ENCODE results near the gene ATP9A. TPM values are rescaled to one million over a fixed set of nuclear protein-coding genes. Genes with fewer than 3 reads are reported as not detected.
"Not testable (repeated sequence)": the region's sequence is repeated elsewhere in the genome, so short reads cannot be mapped to it uniquely, and the experiment has no call there.

The ATP9A gene
- total RNA-seq, 1 experiment from 2014 or later, result 16.8 TPM

DNA sequence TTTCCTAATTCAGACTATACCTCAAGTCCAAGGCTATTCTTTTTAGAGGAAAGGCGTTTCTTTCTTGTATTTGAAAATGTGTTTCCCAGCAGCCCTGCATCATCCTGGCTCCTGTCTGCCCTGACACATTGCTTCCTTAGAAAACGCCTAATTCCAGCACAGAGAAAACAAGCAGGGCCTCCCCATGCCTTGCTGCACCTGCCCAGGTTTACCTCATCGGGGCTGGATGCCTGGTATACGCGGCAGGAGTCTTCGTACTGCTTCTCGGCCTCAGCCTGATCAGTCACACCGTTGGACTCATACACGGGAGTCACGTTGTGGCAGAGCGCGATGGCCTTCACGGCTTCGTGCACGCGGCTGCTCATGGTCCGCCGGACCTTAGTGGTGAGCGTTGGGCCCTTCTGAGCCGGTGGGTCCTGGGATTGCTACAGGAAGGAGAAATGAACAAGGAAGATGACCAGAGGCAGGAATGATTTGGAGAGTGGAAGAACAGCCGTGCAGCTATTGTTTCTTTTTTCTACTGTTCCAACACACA is 111.4 kb downstream of the ATP9A start (continued):
- TF ChIP-seq, protein P1, sequence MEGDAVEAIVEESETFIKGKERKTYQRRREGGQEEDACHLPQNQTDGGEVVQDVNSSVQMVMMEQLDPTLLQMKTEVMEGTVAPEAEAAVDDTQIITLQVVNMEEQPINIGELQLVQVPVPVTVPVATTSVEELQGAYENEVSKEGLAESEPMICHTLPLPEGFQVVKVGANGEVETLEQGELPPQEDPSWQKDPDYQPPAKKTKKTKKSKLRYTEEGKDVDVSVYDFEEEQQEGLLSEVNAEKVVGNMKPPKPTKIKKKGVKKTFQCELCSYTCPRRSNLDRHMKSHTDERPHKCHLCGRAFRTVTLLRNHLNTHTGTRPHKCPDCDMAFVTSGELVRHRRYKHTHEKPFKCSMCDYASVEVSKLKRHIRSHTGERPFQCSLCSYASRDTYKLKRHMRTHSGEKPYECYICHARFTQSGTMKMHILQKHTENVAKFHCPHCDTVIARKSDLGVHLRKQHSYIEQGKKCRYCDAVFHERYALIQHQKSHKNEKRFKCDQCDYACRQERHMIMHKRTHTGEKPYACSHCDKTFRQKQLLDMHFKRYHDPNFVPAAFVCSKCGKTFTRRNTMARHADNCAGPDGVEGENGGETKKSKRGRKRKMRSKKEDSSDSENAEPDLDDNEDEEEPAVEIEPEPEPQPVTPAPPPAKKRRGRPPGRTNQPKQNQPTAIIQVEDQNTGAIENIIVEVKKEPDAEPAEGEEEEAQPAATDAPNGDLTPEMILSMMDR (IDR thresholded peaks at IDR 0.05 in 2 of 3, conservative IDR thresholded peaks at IDR 0.05 in 1 of 3; ENCODE audit: borderline replicate concordance in 1 of 3, insufficient read depth in 1 of 3, low read depth in 2 of 3, low read length in 2 of 3), result no peak
- no peak for TF ChIP-seq ELF1 (IDR thresholded peaks at IDR 0.05; ENCODE audit: borderline replicate concordance, low read depth)
- TF ChIP-seq, protein P2, sequence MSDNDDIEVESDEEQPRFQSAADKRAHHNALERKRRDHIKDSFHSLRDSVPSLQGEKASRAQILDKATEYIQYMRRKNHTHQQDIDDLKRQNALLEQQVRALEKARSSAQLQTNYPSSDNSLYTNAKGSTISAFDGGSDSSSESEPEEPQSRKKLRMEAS (IDR thresholded peaks at IDR 0.05), result no peak
- TF ChIP-seq SIN3A (IDR thresholded peaks at IDR 0.05; ENCODE audit: low read depth), result no peak
- no peak for TF ChIP-seq EZH2phosphoT487 (IDR thresholded peaks at IDR 0.05; ENCODE audit: borderline replicate concordance)
- TF ChIP-seq ZNF274 (IDR thresholded peaks at IDR 0.05; ENCODE audit: low read depth, low read length), result no peak

DNA sequence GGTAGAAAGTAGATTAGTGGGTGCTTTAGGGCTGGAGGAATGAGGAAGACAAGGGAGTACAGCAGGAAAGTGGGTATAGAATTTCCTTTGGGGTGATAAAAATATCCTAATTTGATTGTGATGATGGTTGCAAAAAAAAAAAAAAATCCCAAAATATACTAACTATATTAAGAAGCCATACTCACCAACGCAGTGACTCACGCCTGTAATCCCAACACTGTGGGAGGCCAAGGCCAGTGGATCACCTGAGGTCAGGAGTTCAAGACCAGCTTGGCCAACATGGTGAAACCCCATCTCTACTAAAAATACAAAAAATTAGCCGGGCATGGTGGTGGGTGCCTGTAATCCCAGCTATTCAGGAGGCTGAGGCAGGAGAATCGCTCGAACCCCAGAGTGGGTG is 112.1 kb downstream of the ATP9A start:
- H3K9me3 ChIP-seq (ENCODE audit: control insufficient read depth in 1 of 2, insufficient read depth in 1 of 2, low read depth in 1 of 2, low read length in 2 of 2); ATAC-seq; DNase-seq (ENCODE audit: low read depth, low spot score); H3K36me3 ChIP-seq (ENCODE audit: control insufficient read depth in 1 of 2, insufficient read depth in 2 of 2, low read length in 2 of 2); H2AFZ ChIP-seq (ENCODE audit: low read depth, low read length, poor library complexity, severe bottlenecking); H3K4me2 ChIP-seq (ENCODE audit: low read length); H3K27ac ChIP-seq (ENCODE audit: low read depth, low read length); POLR2A ChIA-PET; BruUV-seq (replicated peaks); intact Hi-C loops (cut with micrococcal nuclease); H3K4me3 ChIP-seq (replicated peaks in 1 of 2; ENCODE audit: low read depth in 1 of 2, low read length in 2 of 2); H4K20me1 ChIP-seq (ENCODE audit: insufficient read depth); H3K79me2 ChIP-seq (ENCODE audit: insufficient read depth, low read length); CTCF ChIA-PET; H3K27me3 ChIP-seq (ENCODE audit: insufficient read depth, low read length); RAD21 ChIA-PET (ENCODE audit: low non-redundant PET in 1 of 2, low total read pairs in 2 of 2, uncharacterized antibody in 2 of 2, unreplicated experiment in 2 of 2); H3K9me2 ChIP-seq (ENCODE audit: insufficient read depth); H3K9ac ChIP-seq (ENCODE audit: low read length): not testable (repeated sequence)
- H3K4me1 ChIP-seq (ENCODE audit: control insufficient read depth in 1 of 2, insufficient read depth in 2 of 2, low read length in 2 of 2), result peaks cover 15 to 36% of the 10 kb centered on the region in 2 experiments

Measured in HCT116 (cell line).